HL-60 (cell line): ENCODE results near the gene MATN3.

Experiments
- DNase-seq, 2 experiments: peaks; one replicate each; pipeline ENCODE4 v3.0.0-alpha.2; 2010 to 2020; ENCODE audit warnings: low read depth in 1 of 2, low spot score in 1 of 2
- H3K27ac ChIP-seq: fragments of 250-450 bp; sonication (Bioruptor Pico); replicated peaks from 2 replicates; pipeline ENCODE4 v1.5.1; 2020; ENCODE audit warnings: mild to moderate bottlenecking, moderate library complexity
- H3K27me3 ChIP-seq: fragments of 250-450 bp; sonication (Bioruptor Pico); 2 replicates; pipeline ENCODE4 v1.5.1; 2021; ENCODE audit warnings: mild to moderate bottlenecking, moderate library complexity; ENCODE audit not compliant: insufficient read depth, poor library complexity, severe bottlenecking
- H3K4me3 ChIP-seq: replicated peaks from 2 replicates; pipeline ENCODE4 v1.5.1; 2011; ENCODE audit warnings: mild to moderate bottlenecking, control low read depth, low read length; ENCODE audit not compliant: insufficient read depth
- GABPA ChIP-seq: IDR thresholded peaks from 2 replicates; pipeline ENCODE4 v1.6.1; 2012; ENCODE audit warnings: low read depth
- POLR2AphosphoS5 ChIP-seq: IDR thresholded peaks from 2 replicates; pipeline ENCODE4 v1.6.1; 2012; ENCODE audit warnings: low read depth
- SPI1 ChIP-seq: IDR thresholded peaks from 2 replicates; pipeline ENCODE4 v1.6.1; 2012; ENCODE audit warnings: low read depth, mild to moderate bottlenecking, borderline replicate concordance
- TF ChIP-seq, protein P1 (sequence below): IDR thresholded peaks from one replicate; pipeline ENCODE4 v1.5.1; 2011; ENCODE audit warnings: low read length, control low read depth, inconsistent platforms; ENCODE audit not compliant: insufficient read depth
- TF ChIP-seq, protein P2 (sequence below): IDR thresholded peaks from 2 replicates; pipeline ENCODE4 v1.6.1; 2012; ENCODE audit warnings: low read depth; ENCODE audit not compliant: insufficient replicate concordance

Gene MATN3

DNA sequence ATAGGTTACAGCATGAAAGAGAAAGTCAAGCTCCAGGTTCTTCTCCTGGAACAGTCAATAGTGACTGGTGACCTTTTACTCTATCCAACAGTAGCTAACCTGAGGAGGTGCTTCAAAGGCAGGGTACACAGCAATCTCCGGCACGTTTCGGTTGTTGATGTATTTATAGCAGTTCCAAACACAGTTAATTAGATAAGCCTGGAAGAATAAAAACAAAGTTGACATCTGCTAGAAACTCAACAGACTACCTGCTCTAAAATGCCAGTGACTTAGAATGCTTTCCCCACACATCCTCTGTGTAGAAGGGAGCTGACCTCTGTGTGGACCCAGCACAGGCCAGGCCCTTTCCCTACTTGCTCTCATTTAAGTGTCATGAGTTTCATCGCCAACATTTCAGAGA is 21.8 kb upstream of the MATN3 start:
- no peak for TF ChIP-seq SPI1
- TF ChIP-seq, protein P1, sequence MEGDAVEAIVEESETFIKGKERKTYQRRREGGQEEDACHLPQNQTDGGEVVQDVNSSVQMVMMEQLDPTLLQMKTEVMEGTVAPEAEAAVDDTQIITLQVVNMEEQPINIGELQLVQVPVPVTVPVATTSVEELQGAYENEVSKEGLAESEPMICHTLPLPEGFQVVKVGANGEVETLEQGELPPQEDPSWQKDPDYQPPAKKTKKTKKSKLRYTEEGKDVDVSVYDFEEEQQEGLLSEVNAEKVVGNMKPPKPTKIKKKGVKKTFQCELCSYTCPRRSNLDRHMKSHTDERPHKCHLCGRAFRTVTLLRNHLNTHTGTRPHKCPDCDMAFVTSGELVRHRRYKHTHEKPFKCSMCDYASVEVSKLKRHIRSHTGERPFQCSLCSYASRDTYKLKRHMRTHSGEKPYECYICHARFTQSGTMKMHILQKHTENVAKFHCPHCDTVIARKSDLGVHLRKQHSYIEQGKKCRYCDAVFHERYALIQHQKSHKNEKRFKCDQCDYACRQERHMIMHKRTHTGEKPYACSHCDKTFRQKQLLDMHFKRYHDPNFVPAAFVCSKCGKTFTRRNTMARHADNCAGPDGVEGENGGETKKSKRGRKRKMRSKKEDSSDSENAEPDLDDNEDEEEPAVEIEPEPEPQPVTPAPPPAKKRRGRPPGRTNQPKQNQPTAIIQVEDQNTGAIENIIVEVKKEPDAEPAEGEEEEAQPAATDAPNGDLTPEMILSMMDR, result no peak
- no peak for TF ChIP-seq POLR2AphosphoS5
- TF ChIP-seq GABPA, result no peak
- TF ChIP-seq, protein P2, sequence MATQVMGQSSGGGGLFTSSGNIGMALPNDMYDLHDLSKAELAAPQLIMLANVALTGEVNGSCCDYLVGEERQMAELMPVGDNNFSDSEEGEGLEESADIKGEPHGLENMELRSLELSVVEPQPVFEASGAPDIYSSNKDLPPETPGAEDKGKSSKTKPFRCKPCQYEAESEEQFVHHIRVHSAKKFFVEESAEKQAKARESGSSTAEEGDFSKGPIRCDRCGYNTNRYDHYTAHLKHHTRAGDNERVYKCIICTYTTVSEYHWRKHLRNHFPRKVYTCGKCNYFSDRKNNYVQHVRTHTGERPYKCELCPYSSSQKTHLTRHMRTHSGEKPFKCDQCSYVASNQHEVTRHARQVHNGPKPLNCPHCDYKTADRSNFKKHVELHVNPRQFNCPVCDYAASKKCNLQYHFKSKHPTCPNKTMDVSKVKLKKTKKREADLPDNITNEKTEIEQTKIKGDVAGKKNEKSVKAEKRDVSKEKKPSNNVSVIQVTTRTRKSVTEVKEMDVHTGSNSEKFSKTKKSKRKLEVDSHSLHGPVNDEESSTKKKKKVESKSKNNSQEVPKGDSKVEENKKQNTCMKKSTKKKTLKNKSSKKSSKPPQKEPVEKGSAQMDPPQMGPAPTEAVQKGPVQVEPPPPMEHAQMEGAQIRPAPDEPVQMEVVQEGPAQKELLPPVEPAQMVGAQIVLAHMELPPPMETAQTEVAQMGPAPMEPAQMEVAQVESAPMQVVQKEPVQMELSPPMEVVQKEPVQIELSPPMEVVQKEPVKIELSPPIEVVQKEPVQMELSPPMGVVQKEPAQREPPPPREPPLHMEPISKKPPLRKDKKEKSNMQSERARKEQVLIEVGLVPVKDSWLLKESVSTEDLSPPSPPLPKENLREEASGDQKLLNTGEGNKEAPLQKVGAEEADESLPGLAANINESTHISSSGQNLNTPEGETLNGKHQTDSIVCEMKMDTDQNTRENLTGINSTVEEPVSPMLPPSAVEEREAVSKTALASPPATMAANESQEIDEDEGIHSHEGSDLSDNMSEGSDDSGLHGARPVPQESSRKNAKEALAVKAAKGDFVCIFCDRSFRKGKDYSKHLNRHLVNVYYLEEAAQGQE, result no peak
- no peak overlapping the region for H3K4me3 ChIP-seq
- no peak overlapping the region for H3K27ac ChIP-seq
- no peak for DNase-seq
- no peaks in the 10 kb centered on the region for H3K27me3 ChIP-seq

DNA sequence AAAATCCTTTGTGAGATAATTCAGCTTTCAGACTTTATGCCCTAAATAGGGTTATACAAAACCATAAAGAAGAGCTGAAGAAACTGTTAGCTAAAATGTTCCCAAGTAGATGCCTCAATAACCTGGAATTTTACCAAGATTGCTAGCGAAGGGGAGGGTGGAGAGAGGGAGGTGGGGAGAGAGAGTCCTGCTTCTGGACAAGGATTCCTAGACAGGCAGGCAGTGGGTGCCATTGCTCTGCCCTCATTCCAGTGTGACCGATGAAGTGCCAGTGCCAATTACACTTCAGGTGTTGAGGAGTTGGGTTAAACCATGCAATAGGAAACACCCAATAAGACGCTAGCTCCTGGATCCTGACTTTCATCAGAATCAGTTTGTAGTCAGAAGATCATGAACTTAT is 20.9 kb upstream of the MATN3 start:
- DNase-seq, result no peak
- Histone ChIP-seq H3K27me3 (no peaks in the 10 kb centered on the region), H3K27ac (no peak overlapping the region), H3K4me3 (no peak overlapping the region)
- TF ChIP-seq, protein P2, result no peak

DNA sequence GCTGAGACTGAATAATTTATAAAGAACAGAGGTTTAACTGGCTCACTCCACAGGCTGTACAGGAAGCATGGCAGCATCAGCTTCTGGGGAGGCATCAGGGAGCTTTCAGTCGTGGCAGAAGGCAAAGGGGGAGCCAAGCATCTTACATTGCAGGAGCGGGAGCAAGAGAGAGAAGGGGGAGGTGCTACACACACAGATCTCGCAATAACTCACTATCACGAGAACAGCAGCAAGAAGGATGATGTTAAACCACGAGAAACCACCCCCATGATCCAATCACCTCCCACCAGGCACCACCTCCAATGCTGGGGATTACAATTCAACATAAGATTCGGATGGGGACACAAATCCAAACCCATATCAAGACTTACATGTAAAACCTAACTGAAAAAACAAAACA is 17.8 kb upstream of the MATN3 start:
- TF ChIP-seq SPI1 (no peak), GABPA (no peak), POLR2AphosphoS5 (no peak)
- TF ChIP-seq, protein P2, result no peak
- TF ChIP-seq, protein P1, result no peak
- DNase-seq, result no peak
- Histone ChIP-seq H3K27ac (no peak overlapping the region), H3K4me3 (no peak overlapping the region), H3K27me3 (no peaks in the 10 kb centered on the region)
